T1000 (cell line): ENCODE measurements around the gene TKT.

Source experiments
- DNase-seq: peaks from one replicate; lab custom pipeline; 2025; ENCODE audit warnings: mixed read lengths; lab: John Stamatoyannopoulos, UW

The TKT gene

GRCh38 chr3:53180305-53181023, 75.4 kb downstream of the TKT start:
- no peak for DNase-seq

GRCh38 chr3:53179580-53179979, 76.2 kb downstream of the TKT start:
- no peak for DNase-seq

- no peak for DNase-seq
These were observed 77.6 kb downstream of the TKT start for GRCh38 chr3:53178246-53178645.

- DNase-seq = no peak
These were observed 79.9 kb downstream of the TKT start for GRCh38 chr3:53175613-53176540.
